CD14-positive monocyte (primary cell): Measurements from ENCODE around the gene LRRN2. TPM values are rescaled to one million over a fixed set of nuclear protein-coding genes. Genes with fewer than 3 reads are reported as not detected.

ENCODE experiments used
- DNase-seq, 3 donors: peaks; one replicate each; pipeline ENCODE4 v3.0.0-alpha.2; 2011 to 2022
- H2AFZ ChIP-seq: 2 replicates; pipeline ENCODE4 v1.6.0; 2012; ENCODE audit warnings: mild to moderate bottlenecking, low read depth, low read length, inconsistent platforms; ENCODE audit not compliant: insufficient read depth, poor library complexity, severe bottlenecking
- H3K27ac ChIP-seq, 2 donors: 1 replicate in 1 of 2; 2 replicates in 1 of 2; pipeline ENCODE4 v1.5.1; 2012 to 2013; ENCODE audit warnings: low read length in 2 of 2, control low read depth in 1 of 2, inconsistent platforms in 1 of 2, low read depth in 1 of 2, mild to moderate bottlenecking in 1 of 2
- H3K27me3 ChIP-seq, 2 donors: one replicate each; pipeline versions ENCODE4 v1.6.0 to v1.6.1; 2011 to 2013; ENCODE audit warnings: low read length in 2 of 2; ENCODE audit not compliant: control insufficient read depth in 2 of 2, insufficient read depth in 2 of 2
- H3K36me3 ChIP-seq, 2 donors: replicated peaks in 1 of 2; 1 replicate in 1 of 2; 2 replicates in 1 of 2; pipeline versions ENCODE4 v1.5.1 to v1.6.1; 2012 to 2013; ENCODE audit warnings: low read length in 2 of 2, control low read depth in 1 of 2, inconsistent platforms in 1 of 2, mild to moderate bottlenecking in 1 of 2; ENCODE audit not compliant: insufficient read depth in 2 of 2, control insufficient read depth in 1 of 2
- H3K4me1 ChIP-seq, 2 donors: 1 replicate in 1 of 2; 2 replicates in 1 of 2; pipeline versions ENCODE4 v1.5.1 to v1.6.1; 2012 to 2013; ENCODE audit warnings: low read length in 2 of 2, control low read depth in 1 of 2, inconsistent platforms in 1 of 2, mild to moderate bottlenecking in 1 of 2, moderate library complexity in 1 of 2; ENCODE audit not compliant: insufficient read depth in 2 of 2, control insufficient read depth in 1 of 2
- H3K4me2 ChIP-seq: replicated peaks from 2 replicates; pipeline ENCODE3; 2012; ENCODE audit warnings: low read length, moderate library complexity, mild to moderate bottlenecking; ENCODE audit not compliant: poor library complexity, severe bottlenecking; ENCODE audit errors: extremely low read depth
- H3K4me3 ChIP-seq, 3 experiments: fragments of 200-600 bp in 1 of 3; sonication (generic) in 1 of 3; replicated peaks in 1 of 3; 1 replicate in 2 of 3; 2 replicates in 1 of 3; pipeline ENCODE4 v1.5.1; 2011 to 2013; ENCODE audit warnings: low read length in 3 of 3, mild to moderate bottlenecking in 3 of 3, control low read depth in 2 of 3, low read depth in 2 of 3, inconsistent platforms in 1 of 3, moderate library complexity in 1 of 3
- H3K79me2 ChIP-seq: 2 replicates; pipeline ENCODE4 v1.6.0; 2012; ENCODE audit warnings: mild to moderate bottlenecking, control low read depth, inconsistent platforms, low read length, moderate library complexity; ENCODE audit not compliant: insufficient read depth
- H3K9ac ChIP-seq: 2 replicates; pipeline ENCODE4 v1.6.0; 2017; ENCODE audit warnings: low read length, mild to moderate bottlenecking; ENCODE audit not compliant: insufficient read depth, poor library complexity, severe bottlenecking
- H3K9me3 ChIP-seq, 2 donors: replicated peaks in 1 of 2; 1 replicate in 1 of 2; 2 replicates in 1 of 2; pipeline versions ENCODE4 v1.5.1 to v1.6.1; 2012 to 2013; ENCODE audit warnings: low read length in 2 of 2, control low read depth in 1 of 2; ENCODE audit not compliant: control insufficient read depth in 1 of 2, insufficient read depth in 1 of 2
- H4K20me1 ChIP-seq: 2 replicates; pipeline ENCODE4 v1.6.0; 2012; ENCODE audit warnings: mild to moderate bottlenecking, low read length, control low read depth, moderate library complexity; ENCODE audit not compliant: insufficient read depth
- H3K27ac Mint-ChIP-seq, 7 donors: one replicate each; pipeline ENCODE4 v1.8.0; 2020; ENCODE audit warnings: mild to moderate bottlenecking in 7 of 7, mixed read lengths in 7 of 7, moderate library complexity in 6 of 7, inconsistent platforms in 2 of 7
- H3K27me3 Mint-ChIP-seq, 3 donors: one replicate each; pipeline ENCODE4 v1.8.0; 2021 to 2022; ENCODE audit warnings: low read depth in 3 of 3, mild to moderate bottlenecking in 3 of 3, mixed read lengths in 3 of 3, moderate library complexity in 3 of 3, inconsistent platforms in 1 of 3
- H3K36me3 Mint-ChIP-seq, 2 donors: one replicate each; pipeline ENCODE4 v1.8.0; 2020; ENCODE audit warnings: mixed read lengths in 2 of 2, inconsistent platforms in 1 of 2, mild to moderate bottlenecking in 1 of 2
- H3K4me1 Mint-ChIP-seq: one replicate; pipeline ENCODE4 v1.8.0; 2020; ENCODE audit warnings: mild to moderate bottlenecking, mixed read lengths
- H3K4me3 Mint-ChIP-seq, 2 donors: one replicate each; pipeline ENCODE4 v1.8.0; 2020; ENCODE audit warnings: mild to moderate bottlenecking in 2 of 2, mixed read lengths in 2 of 2, moderate library complexity in 1 of 2
- H3K9me3 Mint-ChIP-seq, 7 donors: one replicate each; pipeline ENCODE4 v1.8.0; 2020 to 2022; ENCODE audit warnings: mixed read lengths in 7 of 7, mild to moderate bottlenecking in 6 of 7, moderate library complexity in 6 of 7, inconsistent platforms in 2 of 7
- WGBS: methylation state at CpG from one replicate; pipeline ENCODE4 v1.1.5; 2013; ENCODE audit warnings: missing lambda C conversion rate; ENCODE audit not compliant: insufficient coverage; 5-methylcytosine and 5-hydroxymethylcytosine counted together
- intact Hi-C, 2 donors: fragments of 100-400 bp; cut with micrococcal nuclease; formaldehyde crosslinking; loops; one replicate each; pipeline versions ENCODE4 v1.15.0 to v1.15.1; 2023
- polyA plus RNA-seq, 3 donors: library from polyadenylated mRNA; depleted of rRNA in 1 of 3; unstranded in 2 of 3; stranded (reverse) in 1 of 3; fragments of 300-500 nt in 2 of 3; fragments of >200 nt in 1 of 3; fragmentation: Illumina TruSeq in 2 of 3; gene quantifications; 1 replicate in 2 of 3; 2 replicates in 1 of 3; pipeline ENCODE4 v1.2.3, GENCODE V29; 2012 to 2021
- TF ChIP-seq, protein P1 (sequence below): fragments of 200-600 bp; IDR thresholded peaks from one replicate; pipeline ENCODE4 v1.8.0; 2022; ENCODE audit warnings: antibody characterized with exemption, mild to moderate bottlenecking

Gene LRRN2
- polyA plus RNA-seq, 3 donors = not detected

DNA sequence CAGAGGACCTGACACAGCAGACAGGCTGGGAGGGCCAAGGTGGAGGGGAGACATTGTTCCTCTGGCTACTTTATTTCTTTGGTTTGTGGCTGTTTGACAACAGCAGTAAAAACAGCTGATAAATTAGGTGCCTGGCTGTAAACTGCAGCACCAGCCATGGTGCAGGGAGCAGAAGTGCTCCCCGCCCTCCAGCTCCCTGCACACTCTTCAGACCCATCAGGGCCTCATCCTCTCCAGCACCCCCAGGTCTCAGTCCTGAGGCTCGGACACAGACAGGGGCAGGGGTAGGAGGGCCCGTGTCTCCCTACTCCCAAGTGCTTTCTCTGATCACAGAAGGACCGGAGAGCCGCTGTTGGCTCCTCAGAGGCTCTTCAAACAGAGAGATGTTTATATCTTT is 17.7 kb upstream of the LRRN2 start:
- H2AFZ ChIP-seq = no peak overlapping the region
- Mint-ChIP-seq H3K9me3 (peaks cover 0 to 2% (median 0%) of the 10 kb centered on the region in 7 donors), H3K4me1 (peaks cover 4% of the 10 kb centered on the region), H3K4me3 (no peak overlapping the region), H3K27ac (no peak overlapping the region), H3K36me3 (no peaks in the 10 kb centered on the region), H3K27me3 (peaks cover 0 to 3% (median 3%) of the 10 kb centered on the region in 3 donors)
- 66% methylated on average over 4 of the region's 5 CpGs for WGBS
- H3K27ac ChIP-seq = no peak overlapping the region
- no peaks in the 10 kb centered on the region for H3K4me1 ChIP-seq
- H3K4me3 ChIP-seq = no peak overlapping the region
- no peak overlapping the region for H3K4me2 ChIP-seq
- H3K27me3 ChIP-seq = no peaks in the 10 kb centered on the region
- DNase-seq = no peak
- H3K9me3 ChIP-seq = no peaks in the 10 kb centered on the region
- TF ChIP-seq, protein P1, sequence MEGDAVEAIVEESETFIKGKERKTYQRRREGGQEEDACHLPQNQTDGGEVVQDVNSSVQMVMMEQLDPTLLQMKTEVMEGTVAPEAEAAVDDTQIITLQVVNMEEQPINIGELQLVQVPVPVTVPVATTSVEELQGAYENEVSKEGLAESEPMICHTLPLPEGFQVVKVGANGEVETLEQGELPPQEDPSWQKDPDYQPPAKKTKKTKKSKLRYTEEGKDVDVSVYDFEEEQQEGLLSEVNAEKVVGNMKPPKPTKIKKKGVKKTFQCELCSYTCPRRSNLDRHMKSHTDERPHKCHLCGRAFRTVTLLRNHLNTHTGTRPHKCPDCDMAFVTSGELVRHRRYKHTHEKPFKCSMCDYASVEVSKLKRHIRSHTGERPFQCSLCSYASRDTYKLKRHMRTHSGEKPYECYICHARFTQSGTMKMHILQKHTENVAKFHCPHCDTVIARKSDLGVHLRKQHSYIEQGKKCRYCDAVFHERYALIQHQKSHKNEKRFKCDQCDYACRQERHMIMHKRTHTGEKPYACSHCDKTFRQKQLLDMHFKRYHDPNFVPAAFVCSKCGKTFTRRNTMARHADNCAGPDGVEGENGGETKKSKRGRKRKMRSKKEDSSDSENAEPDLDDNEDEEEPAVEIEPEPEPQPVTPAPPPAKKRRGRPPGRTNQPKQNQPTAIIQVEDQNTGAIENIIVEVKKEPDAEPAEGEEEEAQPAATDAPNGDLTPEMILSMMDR = no peak
- H3K36me3 ChIP-seq = no peaks in the 10 kb centered on the region
- no peaks in the 10 kb centered on the region for H3K79me2 ChIP-seq
- intact Hi-C loops = no loop called here
- no peak overlapping the region for H3K9ac ChIP-seq
- no peaks in the 10 kb centered on the region for H4K20me1 ChIP-seq

GRCh38 chr1:204702552-204703267 is 17.2 kb upstream of the LRRN2 start:
- H3K4me3 Mint-ChIP-seq = no peak overlapping the region
- Histone ChIP-seq H2AFZ (no peak overlapping the region), H3K36me3 (no peaks in the 10 kb centered on the region), H3K4me3 (no peak overlapping the region), H3K9ac (no peak overlapping the region), H3K27me3 (no peaks in the 10 kb centered on the region), H4K20me1 (no peaks in the 10 kb centered on the region), H3K27ac (no peak overlapping the region), H3K79me2 (no peaks in the 10 kb centered on the region), H3K4me1 (no peaks in the 10 kb centered on the region), H3K9me3 (no peaks in the 10 kb centered on the region), H3K4me2 (no peak overlapping the region)
- TF ChIP-seq, protein P1 = no peak
- 83% methylated on average over 1 of the region's 8 CpGs for WGBS
- intact Hi-C loops = no loop called here
- H3K4me1 Mint-ChIP-seq = peaks cover 4% of the 10 kb centered on the region
- H3K27me3 Mint-ChIP-seq = peaks cover 0 to 3% (median 3%) of the 10 kb centered on the region in 3 donors
- H3K27ac Mint-ChIP-seq = no peak overlapping the region
- H3K36me3 Mint-ChIP-seq = no peaks in the 10 kb centered on the region
- peaks cover 0 to 2% (median 0%) of the 10 kb centered on the region in 7 donors for H3K9me3 Mint-ChIP-seq
- no peak for DNase-seq
